Measurements from ENCODE around the gene IPO11.

DNA sequence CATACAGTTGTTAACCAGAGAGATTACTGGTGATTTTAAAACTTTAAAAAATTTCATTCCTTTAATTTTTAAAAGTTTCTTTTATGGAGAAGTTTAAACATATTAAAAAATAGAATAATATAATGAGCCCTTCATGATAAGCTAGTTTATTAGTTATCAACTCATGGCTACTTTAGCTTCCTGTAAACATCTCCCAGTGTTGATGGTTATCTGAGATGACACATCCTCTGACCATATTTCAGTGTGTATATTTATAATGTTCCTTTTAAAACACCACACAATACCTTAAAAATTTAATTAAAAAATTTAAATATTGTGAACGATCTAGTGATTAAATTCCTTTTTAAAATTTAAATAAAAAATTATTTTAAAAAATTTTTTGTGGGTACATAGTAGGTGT, 74.1 kb downstream of the IPO11 start:
- TF ChIP-seq YY1 (IDR thresholded peaks at IDR 0.05; ENCODE audit: insufficient read depth, insufficient read length): no peak
- no peak for TF ChIP-seq ZNF274 (IDR thresholded peaks at IDR 0.05; ENCODE audit: low read depth, low read length)
- no peak for TF ChIP-seq SUZ12 (IDR thresholded peaks at IDR 0.05; ENCODE audit: extremely low read depth, insufficient read depth, insufficient read length)

All from NT2/D1 (cell line).